Measurements from ENCODE around the gene FAM43A. TPM values are rescaled to one million over a fixed set of nuclear protein-coding genes. Genes with fewer than 3 reads are reported as not detected.

FAM43A gene
- polyA plus RNA-seq, 1 donor (not counting 4 experiments of a cell fraction or from before 2014, with no cell fraction given) = 1.1 TPM

DNA sequence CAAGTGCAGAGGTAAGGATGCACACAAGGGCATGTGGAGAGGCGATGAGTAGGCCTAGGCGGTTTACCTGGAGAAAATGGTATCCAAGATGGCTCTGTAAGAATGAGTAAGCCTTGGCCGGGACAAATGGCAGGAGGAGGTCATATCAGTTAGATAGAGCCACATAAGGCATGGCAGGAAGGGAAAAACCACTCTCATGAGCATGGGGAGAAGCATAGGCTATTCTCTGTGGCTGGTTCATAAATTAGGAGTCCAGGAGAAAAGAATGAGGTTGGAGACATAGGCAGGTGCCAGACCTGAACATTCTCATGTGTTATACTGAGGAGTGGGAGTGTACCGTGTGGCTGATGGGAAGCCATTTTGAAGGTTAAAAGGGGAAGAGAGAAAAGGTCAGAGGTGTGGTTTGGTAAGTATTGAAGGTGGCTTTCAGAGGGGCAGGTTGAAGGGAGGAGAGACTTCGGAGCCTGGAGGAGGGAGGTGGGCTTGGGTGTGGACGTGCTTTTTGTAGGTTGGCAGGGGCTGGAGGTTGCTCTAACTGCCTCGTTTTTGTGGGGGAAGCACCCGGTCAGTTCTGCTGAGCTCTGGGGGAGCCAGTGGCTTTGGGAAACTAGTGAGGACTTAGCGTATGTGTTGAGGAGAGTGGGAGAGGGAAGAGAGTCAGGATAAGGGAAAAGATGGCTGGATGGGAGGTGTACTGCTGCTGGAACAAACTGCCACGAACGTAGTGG lies 4.6 kb upstream of the FAM43A start:
- H2AFZ ChIP-seq (ENCODE audit: control insufficient read depth, low read length) = no peak overlapping the region
- no peak overlapping the region for H3K4me2 ChIP-seq (ENCODE audit: control insufficient read depth, extremely low read depth, insufficient read depth, low read depth, low read length)
- DNase-seq (ENCODE audit: low read depth, low spot score) = no peak
- no peak for FAIRE-seq
- H3K4me3 ChIP-seq (ENCODE audit: control insufficient read depth in 2 of 3, extremely low read depth in 1 of 3, insufficient read depth in 2 of 3, low read depth in 1 of 3, low read length in 3 of 3) = no peak overlapping the region
- H3K79me2 ChIP-seq (ENCODE audit: control insufficient read depth, insufficient read depth, low read length) = no peaks in the 10 kb centered on the region
- dilution Hi-C loops (cut with MboI; ENCODE audit: extremely low pct_ligation_motif_present, low sequenced_read_pairs) = no loop called here
- H3K36me3 ChIP-seq (ENCODE audit: control insufficient read depth in 2 of 2, extremely low read depth in 1 of 2, insufficient read depth in 2 of 2, low read length in 2 of 2) = no peaks in the 10 kb centered on the region
- H3K9me1 ChIP-seq (ENCODE audit: control insufficient read depth, extremely low read depth, insufficient read depth, low read length) = no peaks in the 10 kb centered on the region
- H4K20me1 ChIP-seq (ENCODE audit: control insufficient read depth, extremely low read depth, insufficient read depth, low read length) = no peaks in the 10 kb centered on the region
- no peak overlapping the region for H3K27ac ChIP-seq (ENCODE audit: control insufficient read depth, insufficient read depth, low read length)
- H3K27me3 ChIP-seq (ENCODE audit: control insufficient read depth, extremely low read depth, insufficient read depth, low read length) = peaks cover under 1% of the 10 kb centered on the region
- peaks cover 15% of the 10 kb centered on the region for H3K4me1 ChIP-seq (ENCODE audit: control insufficient read depth, extremely low read depth, insufficient read depth, low read length)
- no peaks in the 10 kb centered on the region for H3K9me3 ChIP-seq (ENCODE audit: control insufficient read depth, low read depth, low read length)
- no peak overlapping the region for H3K9ac ChIP-seq (ENCODE audit: control insufficient read depth, extremely low read depth, insufficient read depth, low read length)
- no peak for TF ChIP-seq EZH2 (IDR thresholded peaks at IDR 0.05; ENCODE audit: low read length)
- TF ChIP-seq, protein P1, sequence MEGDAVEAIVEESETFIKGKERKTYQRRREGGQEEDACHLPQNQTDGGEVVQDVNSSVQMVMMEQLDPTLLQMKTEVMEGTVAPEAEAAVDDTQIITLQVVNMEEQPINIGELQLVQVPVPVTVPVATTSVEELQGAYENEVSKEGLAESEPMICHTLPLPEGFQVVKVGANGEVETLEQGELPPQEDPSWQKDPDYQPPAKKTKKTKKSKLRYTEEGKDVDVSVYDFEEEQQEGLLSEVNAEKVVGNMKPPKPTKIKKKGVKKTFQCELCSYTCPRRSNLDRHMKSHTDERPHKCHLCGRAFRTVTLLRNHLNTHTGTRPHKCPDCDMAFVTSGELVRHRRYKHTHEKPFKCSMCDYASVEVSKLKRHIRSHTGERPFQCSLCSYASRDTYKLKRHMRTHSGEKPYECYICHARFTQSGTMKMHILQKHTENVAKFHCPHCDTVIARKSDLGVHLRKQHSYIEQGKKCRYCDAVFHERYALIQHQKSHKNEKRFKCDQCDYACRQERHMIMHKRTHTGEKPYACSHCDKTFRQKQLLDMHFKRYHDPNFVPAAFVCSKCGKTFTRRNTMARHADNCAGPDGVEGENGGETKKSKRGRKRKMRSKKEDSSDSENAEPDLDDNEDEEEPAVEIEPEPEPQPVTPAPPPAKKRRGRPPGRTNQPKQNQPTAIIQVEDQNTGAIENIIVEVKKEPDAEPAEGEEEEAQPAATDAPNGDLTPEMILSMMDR (optimal IDR thresholded peaks at IDR 0.05 in 1 of 3, IDR thresholded peaks at IDR 0.05 in 1 of 3, conservative IDR thresholded peaks at IDR 0.05 in 1 of 3; ENCODE audit: extremely low read depth in 1 of 3, insufficient read depth in 2 of 3, low read length in 3 of 3) = no peak

DNA sequence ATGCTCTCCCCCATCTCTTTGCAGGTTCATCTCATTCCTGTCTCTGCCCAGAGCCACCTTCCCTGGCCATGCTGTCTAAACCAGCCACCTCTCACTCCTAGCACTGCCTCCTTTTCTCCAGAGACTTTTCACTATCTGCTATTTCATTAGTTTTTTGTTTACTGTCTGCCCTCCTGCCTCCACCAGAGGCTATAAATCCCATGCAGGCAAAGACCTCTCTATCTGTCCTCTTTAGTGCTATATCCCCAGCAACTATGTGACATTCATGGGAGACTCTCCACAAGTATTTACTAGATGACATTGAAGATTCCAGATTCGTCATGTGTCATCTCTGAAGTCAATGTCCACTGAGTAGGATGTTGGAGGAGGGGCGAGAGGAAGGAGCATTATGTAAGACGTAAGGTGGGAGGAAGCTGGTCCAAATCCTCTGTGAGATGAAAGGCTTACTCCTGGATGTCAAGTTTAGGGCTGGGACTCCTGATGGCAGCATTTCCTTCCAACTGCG lies 3.4 kb upstream of the FAM43A start:
- Histone ChIP-seq H3K4me2 (ENCODE audit: control insufficient read depth, extremely low read depth, insufficient read depth, low read depth, low read length) (peak overlapping the region; percentile 71), H3K79me2 (ENCODE audit: control insufficient read depth, insufficient read depth, low read length) (no peaks in the 10 kb centered on the region), H3K36me3 (ENCODE audit: control insufficient read depth in 2 of 2, extremely low read depth in 1 of 2, insufficient read depth in 2 of 2, low read length in 2 of 2) (no peaks in the 10 kb centered on the region), H3K9me1 (ENCODE audit: control insufficient read depth, extremely low read depth, insufficient read depth, low read length) (no peaks in the 10 kb centered on the region), H3K9ac (ENCODE audit: control insufficient read depth, extremely low read depth, insufficient read depth, low read length) (no peak overlapping the region), H3K9me3 (ENCODE audit: control insufficient read depth, low read depth, low read length) (no peaks in the 10 kb centered on the region), H2AFZ (ENCODE audit: control insufficient read depth, low read length) (no peak overlapping the region), H3K4me3 (ENCODE audit: control insufficient read depth in 2 of 3, extremely low read depth in 1 of 3, insufficient read depth in 2 of 3, low read depth in 1 of 3, low read length in 3 of 3) (no peak overlapping the region), H3K4me1 (ENCODE audit: control insufficient read depth, extremely low read depth, insufficient read depth, low read length) (peaks cover 25% of the 10 kb centered on the region), H3K27me3 (ENCODE audit: control insufficient read depth, extremely low read depth, insufficient read depth, low read length) (peaks cover 12% of the 10 kb centered on the region), H4K20me1 (ENCODE audit: control insufficient read depth, extremely low read depth, insufficient read depth, low read length) (no peaks in the 10 kb centered on the region), H3K27ac (ENCODE audit: control insufficient read depth, insufficient read depth, low read length) (no peak overlapping the region)
- FAIRE-seq (no peak), DNase-seq (ENCODE audit: low read depth, low spot score) (no peak)
- TF ChIP-seq, protein P1 (optimal IDR thresholded peaks at IDR 0.05 in 1 of 3, IDR thresholded peaks at IDR 0.05 in 1 of 3, conservative IDR thresholded peaks at IDR 0.05 in 1 of 3; ENCODE audit: extremely low read depth in 1 of 3, insufficient read depth in 2 of 3, low read length in 3 of 3) = no peak
- no peak for TF ChIP-seq EZH2 (IDR thresholded peaks at IDR 0.05; ENCODE audit: low read length)
- dilution Hi-C loops (cut with MboI; ENCODE audit: extremely low pct_ligation_motif_present, low sequenced_read_pairs) = no loop called here

Measured in keratinocyte (primary cell).